GM21737 (cell line): ENCODE data around the gene TTLL5.
A peak's percentile ranks its signal among the peaks of the same experiment; 100 is the strongest.

ENCODE experiments used
- ATAC-seq: cut with Tn5 transposase; IDR thresholded peaks from one replicate; pipeline ENCODE4 v1.9.1; 2021; ENCODE audit warnings: mild to moderate bottlenecking, moderate library complexity; ENCODE audit not compliant: unreplicated experiment

TTLL5 gene

GRCh38 chr14:75981426-75982265 is 320.6 kb downstream of the TTLL5 start, which contains the start of gene TGFB3:
TGFB3 (minus strand) TSS chr14:75981995; CDS start chr14:75980893, 1,102 bp downstream.
- peak; percentile 41 for ATAC-seq

- ATAC-seq: peak; percentile 45
Measured at GRCh38 chr14:75982266-75983018, 321.4 kb downstream of the TTLL5 start.

GRCh38 chr14:75983019-75983358 is 321.9 kb downstream of the TTLL5 start:
- no peak for ATAC-seq

GRCh38 chr14:75984674-75985073 is 323.6 kb downstream of the TTLL5 start:
- ATAC-seq: no peak

- ATAC-seq: peak; percentile 59
Measured at GRCh38 chr14:75985618-75986438, 324.8 kb downstream of the TTLL5 start, which contains the start of gene IFT43. IFT43 (plus strand) TSS chr14:75985763; CDS start chr14:75985787, 24 bp downstream.

GRCh38 chr14:75986439-75986765 is 325.4 kb downstream of the TTLL5 start:
- ATAC-seq: no peak

GRCh38 chr14:75987201-75987970 is 326.3 kb downstream of the TTLL5 start:
- ATAC-seq: no peak

- no peak for ATAC-seq
Measured at GRCh38 chr14:75989134-75989533, 328.1 kb downstream of the TTLL5 start.

GRCh38 chr14:75990297-75990696 is 329.3 kb downstream of the TTLL5 start:
- ATAC-seq: no peak

GRCh38 chr14:75991753-75992152 is 330.7 kb downstream of the TTLL5 start:
- ATAC-seq: no peak

- ATAC-seq: peak; percentile 56
Measured at GRCh38 chr14:75993567-75994041, 332.6 kb downstream of the TTLL5 start.

- no peak for ATAC-seq
Measured at GRCh38 chr14:75995372-75996041, 334.5 kb downstream of the TTLL5 start.

GRCh38 chr14:75996488-75996887 is 335.4 kb downstream of the TTLL5 start:
- no peak for ATAC-seq

GRCh38 chr14:75999511-76000190 is 338.6 kb downstream of the TTLL5 start:
- ATAC-seq: no peak

GRCh38 chr14:76002383-76002782 is 341.3 kb downstream of the TTLL5 start:
- ATAC-seq: no peak
